DMS53 treated with DMSO at 0.1 percent for 48 hours (cell line): Measurements from ENCODE around the gene METRNL.
"Not testable (repeated sequence)": the region's sequence is repeated elsewhere in the genome, so short reads cannot be mapped to it uniquely, and the experiment has no call there.

Experiments
- DNase-seq: peaks from one replicate; lab custom pipeline; 2025; ENCODE audit not compliant: unreplicated experiment; lab: John Stamatoyannopoulos, UW

METRNL gene, protein sequence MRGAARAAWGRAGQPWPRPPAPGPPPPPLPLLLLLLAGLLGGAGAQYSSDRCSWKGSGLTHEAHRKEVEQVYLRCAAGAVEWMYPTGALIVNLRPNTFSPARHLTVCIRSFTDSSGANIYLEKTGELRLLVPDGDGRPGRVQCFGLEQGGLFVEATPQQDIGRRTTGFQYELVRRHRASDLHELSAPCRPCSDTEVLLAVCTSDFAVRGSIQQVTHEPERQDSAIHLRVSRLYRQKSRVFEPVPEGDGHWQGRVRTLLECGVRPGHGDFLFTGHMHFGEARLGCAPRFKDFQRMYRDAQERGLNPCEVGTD

DNA sequence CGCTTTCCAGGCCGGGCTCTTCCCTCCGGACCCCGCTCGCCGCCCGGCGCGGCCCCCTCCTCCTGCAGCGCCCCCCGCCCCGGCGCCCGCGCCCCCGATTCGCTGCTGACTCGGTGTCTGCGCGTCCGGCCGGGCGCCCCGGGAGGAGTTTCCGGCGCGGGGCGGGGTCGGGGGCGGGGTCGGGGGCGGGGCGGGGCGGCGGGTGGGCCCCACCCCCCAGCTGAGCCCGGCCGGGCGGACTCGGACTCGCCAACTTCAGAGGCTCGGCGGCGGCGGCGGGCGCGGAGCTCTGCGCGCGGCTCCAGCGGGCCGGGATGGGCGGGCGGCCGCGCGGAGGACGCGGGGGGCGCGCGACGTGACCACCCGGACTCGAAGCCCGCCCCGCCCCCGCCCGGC lies at the start of gene METRNL:
TSS of gene METRNL (plus strand) at position 258 of the 396 bp plus-strand sequence. CDS start 207 bp downstream, outside the sequence.
- DNase-seq, result no peak

DNA sequence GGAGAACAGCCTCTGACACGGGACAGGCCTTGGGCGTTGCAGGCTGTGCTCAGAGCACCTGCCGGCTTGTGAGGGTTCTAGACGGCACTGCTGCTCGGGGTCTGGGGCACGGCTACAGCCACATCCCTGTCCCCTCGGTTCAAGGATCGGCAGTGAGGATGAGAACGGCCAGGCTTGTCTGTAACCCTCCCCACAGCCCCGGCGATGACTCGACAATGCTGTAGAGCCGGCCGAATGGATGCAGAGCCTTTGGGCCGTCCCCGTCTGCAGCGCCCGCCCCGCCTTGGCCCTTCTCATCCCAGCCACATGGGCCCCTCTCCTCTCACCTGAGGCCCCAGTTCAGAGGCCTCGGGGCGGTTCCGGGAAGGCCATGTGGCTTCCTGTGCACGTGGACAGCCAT lies 49.0 kb upstream of the METRNL start:
- DNase-seq, result no peak

DNA sequence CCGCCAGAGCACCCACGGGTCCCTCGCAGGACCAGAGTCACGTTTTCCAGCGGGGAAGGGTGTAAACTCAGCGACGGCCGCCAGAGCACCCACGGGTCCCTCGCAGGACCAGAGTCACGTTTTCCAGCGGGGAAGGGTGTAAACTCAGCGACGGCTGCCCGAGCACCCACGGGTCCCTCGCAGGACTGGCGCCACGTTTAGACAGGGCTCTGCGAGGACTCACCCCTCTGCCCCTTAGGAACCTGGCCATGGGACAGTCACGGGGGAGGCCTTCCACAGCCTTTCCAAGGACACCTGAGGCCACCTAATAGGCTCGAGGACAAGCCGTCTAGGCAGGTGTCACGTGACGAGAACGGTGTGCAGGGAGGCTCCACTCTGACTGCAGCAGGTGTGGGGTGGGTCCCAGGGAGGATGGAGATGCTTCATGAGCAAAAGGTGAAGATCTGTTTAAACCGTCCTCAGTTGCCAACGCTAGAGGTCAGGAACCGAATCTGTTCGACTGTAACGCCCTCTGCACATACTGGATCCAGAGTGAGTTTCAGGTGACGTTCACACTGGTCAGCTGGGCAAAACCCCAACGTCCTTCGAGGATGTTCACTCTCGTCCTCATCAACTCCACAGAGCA lies 48.0 kb upstream of the METRNL start:
- no peak for DNase-seq

DNA sequence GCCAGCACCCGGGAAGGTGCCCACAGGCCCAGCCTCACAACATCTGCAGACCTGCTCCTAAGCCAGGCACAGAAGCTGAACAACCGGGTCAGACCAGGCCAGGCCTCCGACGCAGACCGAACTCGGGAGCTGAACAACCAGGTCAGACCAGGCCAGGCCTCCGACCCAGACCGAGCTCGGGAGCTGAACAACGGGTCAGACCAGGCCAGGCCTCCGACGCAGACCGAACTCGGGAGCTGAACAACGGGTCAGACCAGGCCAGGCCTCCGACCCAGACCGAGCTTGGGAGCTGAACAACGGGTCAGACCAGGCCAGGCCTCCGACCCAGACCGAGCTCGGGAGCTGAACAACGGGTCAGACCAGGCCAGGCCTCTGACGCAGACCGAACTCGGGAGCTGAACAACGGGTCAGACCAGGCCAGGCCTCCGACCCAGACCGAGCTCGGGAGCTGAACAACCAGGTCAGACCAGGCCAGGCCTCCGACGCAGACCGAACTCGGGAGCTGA lies 47.4 kb upstream of the METRNL start:
- DNase-seq, result not testable (repeated sequence)

DNA sequence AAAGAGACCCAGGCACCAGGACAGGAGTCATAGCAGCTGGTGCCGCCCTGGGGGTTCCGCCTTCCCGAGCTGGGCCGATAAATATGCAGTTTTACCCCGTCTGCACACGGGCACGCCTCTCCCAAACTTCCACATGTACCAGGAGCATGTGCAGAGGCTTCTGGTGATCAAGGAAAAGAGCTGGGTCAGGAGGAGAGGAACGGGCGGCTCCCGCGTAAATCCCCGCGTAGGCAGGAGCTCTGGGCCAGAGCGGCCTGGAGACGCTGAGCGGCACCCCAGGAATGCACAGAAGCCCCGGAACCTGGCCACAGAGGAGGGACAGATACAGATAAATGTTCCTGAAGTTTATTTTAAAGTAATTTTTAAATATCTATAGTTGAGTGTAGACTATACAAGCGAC lies 46.6 kb upstream of the METRNL start:
- no peak for DNase-seq

DNA sequence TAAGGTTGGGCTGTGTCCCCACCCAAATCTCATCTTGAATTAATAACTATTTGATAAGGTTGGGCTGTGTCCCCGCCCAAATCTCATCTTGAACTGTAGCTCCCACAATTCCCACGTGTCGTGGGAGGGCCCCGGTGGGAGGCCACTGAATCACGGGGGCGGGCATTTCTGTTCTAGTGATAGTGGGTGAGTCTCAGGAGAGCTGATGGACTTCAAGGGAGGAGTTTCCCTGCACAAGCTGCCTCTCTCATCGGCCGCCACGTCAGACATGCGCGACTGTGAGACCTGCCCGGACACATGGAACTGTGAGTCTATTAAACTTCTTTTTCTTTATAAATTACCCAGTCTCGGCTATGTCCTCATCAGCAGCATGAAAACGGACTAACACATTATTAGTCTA lies 44.9 kb upstream of the METRNL start:
- DNase-seq, result no peak

DNA sequence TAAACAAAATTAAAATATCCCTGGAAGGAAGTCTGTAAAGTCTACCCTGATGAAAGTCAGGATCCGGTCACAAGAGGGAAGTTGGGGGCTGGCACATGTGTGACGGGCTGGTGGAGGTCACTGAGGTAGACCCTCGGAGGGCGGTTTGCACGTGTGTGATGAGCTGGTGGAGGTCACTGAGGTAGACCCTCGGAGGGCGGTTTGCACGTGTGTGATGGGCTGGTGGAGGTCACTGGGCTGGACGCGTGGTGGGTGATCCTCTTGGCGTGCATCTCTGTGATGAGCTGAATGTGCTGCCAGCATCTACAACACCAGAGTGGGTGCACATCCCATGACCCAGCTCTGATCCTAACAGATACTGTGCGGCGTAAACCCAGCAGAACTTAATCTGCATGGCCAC lies 43.7 kb upstream of the METRNL start:
- no peak for DNase-seq

DNA sequence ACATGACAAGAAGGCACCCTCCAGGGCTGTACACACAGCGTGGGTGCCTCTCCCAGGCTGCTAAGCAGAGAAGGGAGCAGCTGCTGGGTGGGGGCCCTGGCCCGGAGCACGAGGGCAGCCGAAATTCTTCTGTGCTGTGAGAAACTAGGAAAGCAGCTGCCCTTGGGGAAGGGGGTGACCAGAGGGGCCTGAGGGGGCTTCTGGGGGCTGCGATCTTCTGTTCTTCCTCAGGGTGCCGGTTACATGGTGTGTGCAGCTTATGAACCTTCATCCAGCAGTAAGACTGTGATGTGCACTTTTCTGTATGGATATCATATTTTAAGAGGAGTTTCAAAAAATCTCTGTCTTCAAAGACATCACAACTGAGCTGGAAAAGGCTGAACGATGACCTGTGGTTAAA lies 43.2 kb upstream of the METRNL start:
- DNase-seq, result no peak

DNA sequence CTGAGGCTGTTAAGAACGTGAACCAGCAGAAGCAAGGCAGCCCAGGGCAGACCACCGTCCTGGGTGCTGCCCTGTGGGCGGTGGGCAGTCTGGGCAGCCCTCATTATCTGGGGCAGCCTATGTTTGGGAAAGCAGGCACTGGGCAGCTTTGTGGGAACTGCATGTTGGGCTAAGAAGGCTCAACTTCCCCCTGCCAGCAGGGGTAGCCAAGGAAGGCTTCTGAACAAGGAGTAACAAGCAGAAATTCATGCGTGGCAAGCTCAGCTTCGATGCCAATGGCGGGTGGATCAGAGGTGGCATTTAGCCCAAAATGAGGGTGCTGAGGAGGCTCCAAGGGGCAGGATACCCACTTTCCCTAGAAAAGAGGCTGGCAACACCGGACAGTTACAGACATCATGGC lies 42.7 kb upstream of the METRNL start:
- DNase-seq, result no peak

DNA sequence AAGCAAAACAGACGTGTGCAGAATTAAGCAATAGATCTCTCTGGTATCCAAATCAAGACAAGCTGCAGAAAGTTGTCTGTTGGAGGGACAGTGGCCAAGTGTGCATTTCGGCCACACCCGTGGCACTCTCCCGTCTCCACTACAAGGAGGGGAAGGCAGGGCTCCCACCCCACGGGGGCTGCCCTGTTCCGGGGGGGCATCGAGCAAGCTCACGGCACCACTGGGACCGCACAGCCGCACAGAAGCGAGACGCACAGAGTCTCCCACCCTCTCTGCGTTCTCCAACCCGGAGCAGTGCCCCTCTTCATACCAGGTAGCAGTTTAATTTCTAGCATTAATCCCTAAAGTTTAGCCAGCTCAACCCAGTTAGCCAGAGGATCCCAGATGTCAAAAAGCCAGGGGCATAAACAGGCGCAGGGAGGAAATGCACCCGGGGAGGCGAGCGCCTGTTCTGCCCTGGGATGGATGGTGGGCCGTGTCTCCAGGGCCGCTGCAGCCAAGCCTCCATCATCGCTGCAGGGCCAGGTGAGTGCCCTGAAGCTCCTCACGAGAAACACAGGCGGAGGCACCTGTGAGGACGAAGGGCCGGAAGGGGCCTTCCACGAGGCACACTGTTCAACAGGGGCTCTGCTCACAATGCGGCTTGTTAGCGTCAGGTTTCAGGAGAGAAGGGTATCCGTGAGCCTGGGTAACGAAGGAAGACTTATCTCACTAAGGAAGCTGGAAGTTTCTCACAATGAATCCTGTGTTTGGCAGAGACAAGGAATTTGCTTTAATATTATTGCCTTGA lies 42.1 kb upstream of the METRNL start:
- no peak for DNase-seq

DNA sequence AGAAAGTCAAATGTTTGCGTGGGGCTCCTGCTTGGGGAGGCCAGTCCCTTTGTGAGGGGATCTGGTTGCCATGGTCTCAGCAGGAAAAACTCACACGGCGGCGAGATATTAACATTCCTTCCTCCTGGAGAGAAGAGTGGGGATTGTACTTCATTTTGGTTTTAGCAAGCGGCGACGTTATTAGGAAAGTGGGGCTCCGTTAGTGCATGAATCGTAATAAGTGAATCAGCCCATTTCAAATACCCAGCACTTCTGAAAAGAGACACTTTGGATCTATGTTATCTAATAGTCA lies 41.6 kb upstream of the METRNL start:
- no peak for DNase-seq

DNA sequence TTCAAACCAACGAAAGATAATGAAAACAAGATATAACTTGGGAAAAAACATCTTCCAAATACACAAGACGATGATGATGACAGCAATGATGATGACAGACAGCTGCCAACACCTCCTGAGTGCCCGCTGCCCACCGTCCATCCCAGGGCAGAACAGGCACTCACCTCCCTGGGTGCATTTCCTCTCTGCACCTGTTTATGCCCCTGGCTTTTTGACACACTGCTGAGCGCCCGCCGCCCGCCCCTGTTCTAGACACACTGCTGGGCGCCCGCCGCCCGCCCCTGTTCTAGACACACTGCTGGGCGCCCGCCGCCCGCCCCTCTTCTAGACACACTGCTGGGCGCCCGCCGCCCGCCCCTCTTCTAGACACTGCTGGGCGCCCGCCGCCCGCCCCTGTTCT lies 40.4 kb upstream of the METRNL start:
- DNase-seq, result not testable (repeated sequence)

DNA sequence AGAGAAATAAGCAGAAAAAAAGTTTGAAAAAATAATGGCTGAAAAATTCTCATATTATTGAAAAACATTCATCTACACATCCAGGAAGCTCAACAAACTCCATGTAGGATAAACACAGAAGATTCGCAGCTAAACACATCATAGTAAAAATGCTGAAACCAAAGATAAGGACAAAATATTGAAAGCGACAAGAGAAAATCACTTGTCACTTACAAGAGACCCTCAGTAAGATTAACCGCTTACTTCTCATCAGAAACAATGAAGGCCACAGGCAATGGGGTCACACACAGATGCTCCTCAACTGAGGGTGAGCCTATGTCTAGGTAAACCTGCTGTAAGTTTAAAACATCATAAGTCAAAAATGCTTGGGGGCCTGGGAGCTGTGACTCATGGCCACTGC lies 38.1 kb upstream of the METRNL start:
- no peak for DNase-seq

DNA sequence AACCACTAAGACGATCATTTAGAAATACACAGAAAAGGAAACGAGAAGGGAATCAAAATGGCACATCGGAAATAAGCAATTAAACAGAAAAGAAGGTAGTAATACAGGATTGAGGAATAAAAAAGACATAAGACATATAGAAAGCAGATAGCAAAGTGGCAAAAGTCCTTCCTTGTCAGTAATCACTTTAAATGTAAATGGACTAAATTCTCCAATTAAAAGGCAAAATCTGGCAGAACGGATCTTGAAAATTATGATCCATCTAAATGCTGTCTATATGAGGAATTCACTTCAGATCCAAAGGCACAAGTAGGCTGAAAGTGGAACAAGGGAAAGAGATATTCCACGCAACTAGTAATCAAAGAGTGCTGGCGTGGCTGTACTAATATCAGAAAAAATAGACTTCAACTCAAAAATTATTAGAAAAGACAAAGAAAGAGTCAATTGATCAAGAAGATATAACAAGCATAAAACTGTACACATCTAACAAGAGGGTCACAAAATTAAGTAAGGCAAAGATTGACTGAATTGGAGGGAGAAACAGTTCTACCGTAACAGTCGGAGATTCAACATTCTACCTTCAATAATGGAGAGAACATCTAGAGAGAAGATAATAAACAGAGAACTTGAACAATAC lies 36.8 kb upstream of the METRNL start:
- no peak for DNase-seq

DNA sequence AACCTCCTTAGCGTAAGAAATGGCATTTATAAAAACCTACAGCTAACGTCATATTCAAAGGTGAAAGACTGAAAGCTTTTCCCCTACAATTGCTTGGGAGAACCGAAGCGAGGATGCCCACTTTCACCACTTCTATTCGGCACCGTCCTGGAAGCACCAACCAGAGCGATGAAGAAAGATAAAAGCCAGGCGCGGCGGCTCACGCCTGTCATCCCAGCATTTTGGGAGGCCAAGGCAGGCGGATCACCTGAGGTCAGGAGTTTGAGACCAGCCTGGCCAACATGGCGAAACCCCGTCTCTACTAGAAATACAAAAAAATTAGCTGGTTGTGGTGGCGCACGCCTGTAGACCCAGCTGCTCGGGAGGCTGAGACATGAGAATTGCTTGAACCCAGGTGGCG lies 34.9 kb upstream of the METRNL start:
- DNase-seq, result not testable (repeated sequence)

DNA sequence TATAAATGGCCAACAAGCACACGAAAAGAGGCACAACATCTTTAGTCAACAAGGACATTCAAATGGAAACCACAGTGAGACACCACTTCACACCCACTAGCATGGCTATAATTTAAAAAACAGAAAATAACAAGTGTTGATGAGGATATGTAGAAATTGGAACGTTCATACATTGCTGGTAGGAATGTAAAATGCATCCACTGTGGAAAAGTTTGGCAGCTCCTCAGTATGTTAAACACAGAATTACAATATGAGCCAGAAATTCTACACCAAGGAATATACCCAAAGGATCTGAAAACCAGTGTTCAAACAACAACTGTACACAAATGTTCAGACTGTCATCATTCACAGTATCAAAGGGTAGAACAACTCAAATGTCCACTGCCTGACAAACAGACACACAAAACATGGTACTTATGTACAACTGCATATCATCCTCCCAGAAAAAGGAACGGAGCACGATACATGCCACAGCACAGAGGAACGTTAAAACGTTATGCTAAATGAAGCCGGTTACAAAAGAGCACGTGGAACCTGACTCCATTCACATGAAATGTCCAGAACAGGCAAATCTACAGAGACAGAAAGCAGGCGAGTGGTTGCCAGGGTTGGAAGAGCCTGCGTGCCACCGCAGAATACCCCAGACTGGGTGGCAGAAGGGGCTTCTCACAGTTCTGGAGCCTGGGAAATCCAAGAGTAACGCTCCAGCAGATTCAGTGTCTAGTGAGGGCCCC lies 32.8 kb upstream of the METRNL start:
- DNase-seq, result no peak

DNA sequence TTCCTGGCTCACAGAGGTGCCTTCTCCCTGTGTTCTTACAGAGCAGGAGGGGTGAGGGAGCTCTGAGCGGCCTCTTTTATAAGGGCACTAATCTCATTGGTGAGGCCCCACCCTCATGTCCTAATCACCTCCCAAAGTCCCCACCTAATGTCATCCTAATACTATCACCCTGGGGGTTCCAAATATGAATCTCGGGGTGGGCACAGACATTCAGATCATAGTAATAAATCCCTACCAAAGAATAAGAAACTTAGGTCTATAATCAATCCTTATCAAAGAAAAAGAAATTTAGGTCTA lies 32.3 kb upstream of the METRNL start:
- DNase-seq, result no peak

DNA sequence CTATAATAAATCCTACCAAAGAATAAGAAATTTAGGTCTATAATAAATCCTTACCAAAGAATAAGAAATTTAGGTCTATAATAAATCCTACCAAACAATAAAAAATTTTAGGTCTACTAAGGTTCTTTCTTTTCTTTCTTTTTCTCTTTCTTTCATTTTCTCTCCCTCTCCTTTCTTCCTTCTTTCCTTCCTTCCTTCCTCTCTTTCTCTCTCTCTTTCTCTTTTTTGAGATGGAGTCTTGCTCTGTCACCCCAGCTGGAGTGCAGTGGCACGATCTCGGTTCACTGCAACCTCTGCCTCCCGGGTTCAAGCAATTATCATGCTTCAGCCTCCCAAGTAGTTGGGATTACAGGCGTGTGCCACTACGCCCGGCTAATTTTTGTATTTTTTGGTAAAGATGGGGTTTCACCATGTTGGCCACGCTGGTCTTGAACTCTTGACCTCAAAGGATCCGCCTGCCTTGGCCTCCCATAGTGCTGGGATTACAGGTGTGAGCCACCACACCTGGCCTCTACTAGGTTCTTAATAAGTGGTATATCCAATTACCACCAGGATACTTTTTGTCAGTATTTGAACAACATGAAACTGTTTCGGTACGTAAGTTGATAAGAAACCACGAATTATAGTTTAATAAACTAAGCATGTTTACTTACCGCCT lies 31.5 kb upstream of the METRNL start:
- not testable (repeated sequence) for DNase-seq

DNA sequence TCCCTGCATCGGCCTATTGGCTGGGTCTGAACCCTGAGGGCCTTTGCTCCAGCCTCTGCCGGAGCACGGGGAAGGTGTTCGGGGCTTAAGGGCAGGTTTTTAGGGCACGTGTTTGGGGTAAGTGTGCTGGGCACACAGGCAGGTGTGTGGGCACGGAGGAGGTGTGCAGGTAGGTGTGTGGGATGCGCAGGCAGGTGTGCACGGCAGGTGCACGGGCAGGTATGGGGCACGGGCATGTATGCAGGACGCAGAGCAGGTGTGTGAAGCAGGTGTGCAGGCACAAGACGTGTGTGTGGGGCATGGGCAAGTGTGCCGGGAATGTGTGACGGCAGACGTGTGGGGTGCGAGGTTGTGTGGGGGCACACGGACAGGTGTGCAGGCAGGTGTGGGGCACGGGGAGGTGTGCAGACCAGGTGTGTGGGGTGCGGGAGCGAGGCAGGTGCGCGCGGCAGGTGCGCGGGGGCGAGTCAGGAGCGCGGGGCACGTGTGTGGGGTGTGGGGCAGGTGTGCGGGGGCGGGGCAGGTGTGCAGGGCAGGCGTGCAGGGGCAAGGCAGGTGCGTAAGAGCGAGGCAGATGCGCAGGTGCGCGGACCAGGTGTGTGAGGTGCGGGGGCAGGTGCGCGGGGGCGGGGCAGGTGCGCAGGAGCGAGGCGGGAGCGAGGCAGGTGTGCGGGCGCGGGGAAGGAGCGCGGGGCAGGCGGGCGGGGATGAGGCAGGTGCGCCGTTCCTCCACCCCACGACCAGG lies 28.6 kb upstream of the METRNL start:
- peak; percentile 79 for DNase-seq
